Smooth muscle cell (in vitro differentiated cells): Measurements from ENCODE around the gene DUSP16. TPM values are rescaled to one million over a fixed set of nuclear protein-coding genes. Genes with fewer than 3 reads are reported as not detected.

Experiments used
- DNase-seq: peaks from one replicate; lab custom pipeline; 2025; ENCODE audit not compliant: unreplicated experiment; lab: John Stamatoyannopoulos, UW
- H2AFZ ChIP-seq: fragments of 200-600 bp; sonication (generic); 2 replicates; pipeline ENCODE4 v1.6.0; 2016; ENCODE audit warnings: antibody characterized with exemption, low read depth, mild to moderate bottlenecking
- H3F3A ChIP-seq: fragments of 200-600 bp; sonication (generic); 2 replicates; pipeline ENCODE4 v1.6.0; 2017; ENCODE audit warnings: antibody characterized with exemption, low read depth
- H3K27ac ChIP-seq: fragments of 200-600 bp; sonication (generic); 2 replicates; pipeline ENCODE4 v1.5.1; 2016; ENCODE audit warnings: low read depth, mild to moderate bottlenecking
- H3K27me3 ChIP-seq: fragments of 200-600 bp; sonication (generic); 2 replicates; pipeline ENCODE4 v1.6.1; 2016; ENCODE audit warnings: low read depth, mild to moderate bottlenecking
- H3K36me3 ChIP-seq: fragments of 200-600 bp; sonication (generic); 2 replicates; pipeline ENCODE4 v1.5.1; 2016; ENCODE audit warnings: low read depth
- H3K4me1 ChIP-seq: fragments of 200-600 bp; sonication (generic); 2 replicates; pipeline ENCODE4 v1.5.1; 2016; ENCODE audit warnings: low read depth
- H3K4me2 ChIP-seq: fragments of 200-600 bp; sonication (generic); 2 replicates; pipeline ENCODE4 v1.6.0; 2016; ENCODE audit warnings: mild to moderate bottlenecking
- H3K4me3 ChIP-seq: fragments of 200-600 bp; sonication (generic); 2 replicates; pipeline ENCODE4 v1.5.1; 2016; ENCODE audit warnings: mild to moderate bottlenecking
- H3K79me2 ChIP-seq: fragments of 200-600 bp; sonication (generic); 2 replicates; pipeline ENCODE4 v1.6.0; 2016; ENCODE audit warnings: low read depth, mild to moderate bottlenecking
- H3K9ac ChIP-seq: fragments of 200-600 bp; sonication (generic); 2 replicates; pipeline ENCODE4 v1.6.0; 2016; ENCODE audit warnings: low read depth
- H3K9me3 ChIP-seq: fragments of 200-600 bp; sonication (generic); replicated peaks from 2 replicates; pipeline ENCODE4 v1.5.1; 2016; ENCODE audit warnings: low read depth
- H4K20me1 ChIP-seq: fragments of 200-600 bp; sonication (generic); 2 replicates; pipeline ENCODE4 v1.6.0; 2016; ENCODE audit warnings: low read depth
- CTCF ChIP-seq: fragments of 200-600 bp; sonication (generic); IDR thresholded peaks from 2 replicates; pipeline ENCODE4 v1.5.1; 2017; ENCODE audit warnings: borderline replicate concordance, mild to moderate bottlenecking, antibody characterized with exemption; ENCODE audit not compliant: insufficient read depth, poor library complexity, severe bottlenecking
- WGBS: methylation state at CpG from one replicate; pipeline ENCODE4 v1.1.7; 2016; ENCODE audit warnings: low lambda C conversion rate; 5-methylcytosine and 5-hydroxymethylcytosine counted together
- polyA plus RNA-seq: library from polyadenylated mRNA; unstranded; fragments of >200 nt; fragmentation: Nextera tagmentation; extraction: Ambion mirVana; gene quantifications from 2 replicates; pipeline ENCODE4 v1.2.1, GENCODE V29; 2016
- total RNA-seq: library from RNA; depleted of rRNA; stranded (reverse); fragments of >200 nt; gene quantifications from 2 replicates; pipeline ENCODE4 v1.2.3, GENCODE V29; 2014

The DUSP16 gene
- total and polyA plus RNA-seq, 2 experiments from 2014 or later, result 1.2 to 10.8 TPM

DNA sequence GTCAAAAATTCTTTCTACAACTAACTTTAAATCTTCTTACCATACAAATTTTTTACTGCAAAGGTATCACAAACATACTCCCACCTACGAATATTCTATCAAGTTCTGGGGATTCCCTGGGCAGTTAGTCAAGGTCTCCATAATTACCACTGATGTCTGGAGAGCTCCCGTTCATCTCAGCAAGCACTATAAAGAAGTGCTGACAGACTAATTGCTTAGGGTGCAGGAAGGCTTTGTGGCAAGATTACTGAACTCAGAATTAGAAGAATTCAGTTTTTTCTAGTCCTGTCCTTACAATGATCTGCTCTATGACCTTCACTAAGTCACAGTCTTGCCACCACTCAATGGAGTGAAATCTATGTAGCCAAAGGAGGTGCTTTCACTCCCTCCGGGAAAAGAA is 61.5 kb downstream of the DUSP16 start:
- peaks cover 2% of the 10 kb centered on the region for H3F3A ChIP-seq
- no peak overlapping the region for H3K4me3 ChIP-seq
- no peaks in the 10 kb centered on the region for H3K27me3 ChIP-seq
- no peak overlapping the region for H3K9ac ChIP-seq
- WGBS, result 33% methylated on average over 3 of the region's 3 CpGs
- H3K4me1 ChIP-seq, result peaks cover 8% of the 10 kb centered on the region
- no peak overlapping the region for H2AFZ ChIP-seq
- H3K4me2 ChIP-seq, result no peak overlapping the region
- peaks cover 8% of the 10 kb centered on the region for H3K79me2 ChIP-seq
- TF ChIP-seq CTCF, result no peak
- no peaks in the 10 kb centered on the region for H3K9me3 ChIP-seq
- peaks cover 51% of the 10 kb centered on the region for H4K20me1 ChIP-seq
- H3K36me3 ChIP-seq, result no peaks in the 10 kb centered on the region
- no peak overlapping the region for H3K27ac ChIP-seq
- no peak for DNase-seq

DNA sequence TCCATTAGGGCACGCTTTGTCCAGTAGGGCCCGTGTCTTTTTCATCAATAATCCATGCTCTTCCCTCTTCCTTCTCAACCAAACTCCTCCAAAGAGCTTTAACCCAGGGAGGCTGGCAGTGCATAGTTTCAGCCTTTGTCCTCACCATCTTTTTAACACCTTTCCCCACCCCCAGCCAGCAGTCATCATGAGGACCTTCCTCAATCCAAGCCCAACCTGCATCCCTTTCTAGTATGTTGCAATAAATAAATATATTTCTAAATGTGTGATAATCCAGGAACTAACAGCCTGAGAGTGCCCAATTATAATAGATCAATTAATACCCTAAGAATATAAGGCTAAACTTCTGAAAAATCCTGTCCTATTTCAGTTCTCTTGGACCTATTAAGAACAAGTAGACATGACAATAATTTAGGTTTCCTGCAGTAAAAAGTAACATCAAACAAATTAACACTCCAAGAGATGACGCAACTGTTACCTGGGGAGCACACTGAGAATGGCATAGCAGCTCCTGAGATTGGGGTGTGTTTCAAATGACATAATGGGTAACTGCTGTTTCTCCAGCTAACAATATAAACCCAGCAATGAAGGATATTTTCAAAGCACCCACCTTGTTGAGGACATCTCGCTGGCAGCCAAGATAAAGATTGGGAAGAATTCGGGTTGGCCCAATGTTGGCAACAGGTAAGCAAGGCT is 62.6 kb downstream of the DUSP16 start:
- Histone ChIP-seq H3K4me1 (no peaks in the 10 kb centered on the region), H4K20me1 (peaks cover 48% of the 10 kb centered on the region), H2AFZ (no peak overlapping the region), H3K9me3 (no peaks in the 10 kb centered on the region), H3K36me3 (no peaks in the 10 kb centered on the region), H3K4me2 (no peak overlapping the region), H3F3A (no peaks in the 10 kb centered on the region), H3K27ac (no peak overlapping the region), H3K4me3 (no peak overlapping the region), H3K9ac (no peak overlapping the region), H3K79me2 (peaks cover 8% of the 10 kb centered on the region), H3K27me3 (no peaks in the 10 kb centered on the region)
- DNase-seq, result no peak
- TF ChIP-seq CTCF, result no peak
- WGBS, result 99% methylated on average over 5 of the region's 5 CpGs

DNA sequence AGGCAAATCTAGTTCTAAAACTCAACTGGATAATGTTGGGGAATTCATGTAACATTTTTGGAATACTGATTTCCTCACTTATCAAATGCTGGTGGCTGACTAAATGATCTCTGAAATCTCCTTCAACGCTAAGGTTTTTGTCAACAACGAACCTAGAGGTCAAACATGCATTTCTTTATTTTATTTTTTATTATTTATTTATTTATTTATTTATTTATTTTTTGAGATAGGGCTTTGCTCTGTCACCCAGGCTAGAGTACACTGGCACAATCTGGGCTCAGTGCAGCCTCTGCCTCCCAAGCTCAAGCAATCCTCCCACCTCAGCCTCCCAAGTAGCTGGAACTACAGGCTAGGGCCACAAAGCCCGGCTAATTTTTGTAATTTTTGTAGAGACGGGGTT is 64.5 kb downstream of the DUSP16 start:
- DNase-seq, result no peak
- Histone ChIP-seq H3F3A (no peaks in the 10 kb centered on the region), H3K9me3 (no peaks in the 10 kb centered on the region), H3K27me3 (no peaks in the 10 kb centered on the region), H4K20me1 (peaks cover 42% of the 10 kb centered on the region), H3K4me2 (no peak overlapping the region), H3K4me1 (no peaks in the 10 kb centered on the region), H3K36me3 (no peaks in the 10 kb centered on the region), H3K79me2 (no peaks in the 10 kb centered on the region), H2AFZ (no peak overlapping the region), H3K9ac (no peak overlapping the region), H3K4me3 (no peak overlapping the region), H3K27ac (no peak overlapping the region)
- no peak for TF ChIP-seq CTCF
- 96% methylated on average over 4 of the region's 4 CpGs for WGBS

GRCh38 chr12:12495536-12495935 is 67.1 kb downstream of the DUSP16 start:
- Histone ChIP-seq H3K36me3 (no peaks in the 10 kb centered on the region), H3K4me2 (no peak overlapping the region), H3K27me3 (no peaks in the 10 kb centered on the region), H3K4me3 (no peak overlapping the region), H3K27ac (no peak overlapping the region), H3K79me2 (no peaks in the 10 kb centered on the region), H3K4me1 (no peaks in the 10 kb centered on the region), H3F3A (no peaks in the 10 kb centered on the region), H3K9ac (no peak overlapping the region), H3K9me3 (no peaks in the 10 kb centered on the region), H2AFZ (no peak overlapping the region), H4K20me1 (peaks cover 26% of the 10 kb centered on the region)
- WGBS, result 93% methylated on average over 1 of the region's 1 CpG
- DNase-seq, result no peak
- no peak for TF ChIP-seq CTCF
